KMS-11 (cell line): Measurements from ENCODE around the gene CAPZB.

ENCODE experiments used
- H2AFZ ChIP-seq: fragments of 200-600 bp; sonication (generic); 2 replicates; pipeline ENCODE4 v1.6.1; 2016; ENCODE audit warnings: antibody characterized with exemption, mixed run types, low read depth
- H3K27ac ChIP-seq: fragments of 200-600 bp; sonication (generic); 2 replicates; pipeline ENCODE4 v1.6.1; 2016; ENCODE audit warnings: mild to moderate bottlenecking, mixed run types
- H3K27me3 ChIP-seq: fragments of 200-600 bp; sonication (generic); 2 replicates; pipeline ENCODE4 v1.6.1; 2017; ENCODE audit warnings: mild to moderate bottlenecking, low read depth, mixed run types, moderate library complexity; ENCODE audit not compliant: insufficient read depth
- H3K36me3 ChIP-seq: fragments of 200-600 bp; sonication (generic); 2 replicates; pipeline ENCODE4 v1.6.1; 2017; ENCODE audit warnings: mild to moderate bottlenecking, mixed run types; ENCODE audit not compliant: insufficient read depth
- H3K4me1 ChIP-seq: fragments of 200-600 bp; sonication (generic); 2 replicates; pipeline ENCODE4 v1.6.1; 2016; ENCODE audit warnings: mild to moderate bottlenecking, low read depth, mixed run types; ENCODE audit not compliant: poor library complexity, severe bottlenecking
- H3K4me2 ChIP-seq: fragments of 200-600 bp; sonication (generic); 2 replicates; pipeline ENCODE4 v1.7.0; 2016; ENCODE audit warnings: mild to moderate bottlenecking, mixed run types
- H3K4me3 ChIP-seq: fragments of 200-600 bp; sonication (generic); IDR thresholded peaks from 2 replicates; pipeline ENCODE4 v1.6.1; 2017; ENCODE audit warnings: low read depth, low read length, mixed read lengths; ENCODE audit not compliant: insufficient read depth
- H3K79me2 ChIP-seq: fragments of 200-600 bp; sonication (generic); 2 replicates; pipeline ENCODE4 v1.6.1; 2016; ENCODE audit warnings: low read depth, mixed run types; ENCODE audit not compliant: insufficient read depth
- H3K9ac ChIP-seq: fragments of 200-600 bp; sonication (generic); 2 replicates; pipeline ENCODE4 v1.6.1; 2016; ENCODE audit warnings: mild to moderate bottlenecking, mixed run types
- H4K20me1 ChIP-seq: fragments of 200-600 bp; sonication (generic); 2 replicates; pipeline ENCODE4 v1.6.1; 2016; ENCODE audit warnings: mild to moderate bottlenecking, mixed run types; ENCODE audit not compliant: insufficient read depth
- TF ChIP-seq, protein P1 (sequence below): fragments of 200-600 bp; sonication (generic); conservative IDR thresholded peaks from 2 replicates; pipeline ENCODE4 v1.6.1; 2017; ENCODE audit warnings: low read depth, mild to moderate bottlenecking, antibody characterized with exemption, low read length, moderate library complexity, mixed read lengths

The CAPZB gene

GRCh38 chr1:19424651-19425570 is 60.4 kb downstream of the CAPZB start:
- peaks cover 63% of the 10 kb centered on the region; the same call in 1 of the 2 replicates for H3K79me2 ChIP-seq
- no peaks in the 10 kb centered on the region for H3K36me3 ChIP-seq
- no peak overlapping the region for H3K9ac ChIP-seq
- H3K4me3 ChIP-seq = no peak overlapping the region
- no peak overlapping the region for H3K27ac ChIP-seq
- H3K27me3 ChIP-seq = no peaks in the 10 kb centered on the region
- no peak overlapping the region for H2AFZ ChIP-seq
- H3K4me1 ChIP-seq = no peaks in the 10 kb centered on the region
- TF ChIP-seq, protein P1, sequence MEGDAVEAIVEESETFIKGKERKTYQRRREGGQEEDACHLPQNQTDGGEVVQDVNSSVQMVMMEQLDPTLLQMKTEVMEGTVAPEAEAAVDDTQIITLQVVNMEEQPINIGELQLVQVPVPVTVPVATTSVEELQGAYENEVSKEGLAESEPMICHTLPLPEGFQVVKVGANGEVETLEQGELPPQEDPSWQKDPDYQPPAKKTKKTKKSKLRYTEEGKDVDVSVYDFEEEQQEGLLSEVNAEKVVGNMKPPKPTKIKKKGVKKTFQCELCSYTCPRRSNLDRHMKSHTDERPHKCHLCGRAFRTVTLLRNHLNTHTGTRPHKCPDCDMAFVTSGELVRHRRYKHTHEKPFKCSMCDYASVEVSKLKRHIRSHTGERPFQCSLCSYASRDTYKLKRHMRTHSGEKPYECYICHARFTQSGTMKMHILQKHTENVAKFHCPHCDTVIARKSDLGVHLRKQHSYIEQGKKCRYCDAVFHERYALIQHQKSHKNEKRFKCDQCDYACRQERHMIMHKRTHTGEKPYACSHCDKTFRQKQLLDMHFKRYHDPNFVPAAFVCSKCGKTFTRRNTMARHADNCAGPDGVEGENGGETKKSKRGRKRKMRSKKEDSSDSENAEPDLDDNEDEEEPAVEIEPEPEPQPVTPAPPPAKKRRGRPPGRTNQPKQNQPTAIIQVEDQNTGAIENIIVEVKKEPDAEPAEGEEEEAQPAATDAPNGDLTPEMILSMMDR = no peak
- no peak overlapping the region for H3K4me2 ChIP-seq
- H4K20me1 ChIP-seq = peaks cover 18% of the 10 kb centered on the region; the same call in 1 of the 2 replicates

GRCh38 chr1:19423130-19423529 is 62.2 kb downstream of the CAPZB start:
- no peak overlapping the region for H3K4me2 ChIP-seq
- no peak overlapping the region for H3K9ac ChIP-seq
- peaks cover 51% of the 10 kb centered on the region; the same call in 1 of the 2 replicates for H3K79me2 ChIP-seq
- no peaks in the 10 kb centered on the region for H3K27me3 ChIP-seq
- H4K20me1 ChIP-seq = peaks cover 18% of the 10 kb centered on the region; the same call in 1 of the 2 replicates
- no peaks in the 10 kb centered on the region for H3K4me1 ChIP-seq
- TF ChIP-seq, protein P1 = no peak
- H3K4me3 ChIP-seq = no peak overlapping the region
- H3K27ac ChIP-seq = no peak overlapping the region
- H3K36me3 ChIP-seq = no peaks in the 10 kb centered on the region
- no peak overlapping the region for H2AFZ ChIP-seq

- TF ChIP-seq, protein P1 = no peak
- no peak overlapping the region for H3K27ac ChIP-seq
- peaks cover 8% of the 10 kb centered on the region; the same call in 1 of the 2 replicates for H4K20me1 ChIP-seq
These were observed 64.0 kb downstream of the CAPZB start for GRCh38 chr1:19421365-19421764.

GRCh38 chr1:19420606-19421005 is 64.7 kb downstream of the CAPZB start:
- Histone ChIP-seq H3K4me1 (no peaks in the 10 kb centered on the region), H3K4me2 (no peak overlapping the region), H3K79me2 (peaks cover 45% of the 10 kb centered on the region; the same call in 1 of the 2 replicates), H3K27me3 (no peaks in the 10 kb centered on the region), H3K9ac (no peak overlapping the region), H3K36me3 (no peaks in the 10 kb centered on the region), H2AFZ (no peak overlapping the region), H4K20me1 (peaks cover 6% of the 10 kb centered on the region; the same call in 1 of the 2 replicates), H3K4me3 (no peak overlapping the region), H3K27ac (no peak overlapping the region)
- TF ChIP-seq, protein P1 = no peak

More at GRCh38 chr1:19421365-19421764, 64.0 kb downstream of the CAPZB start:
- H2AFZ ChIP-seq = no peak overlapping the region
- no peaks in the 10 kb centered on the region for H3K27me3 ChIP-seq
- H3K4me1 ChIP-seq = no peaks in the 10 kb centered on the region
- H3K4me2 ChIP-seq = no peak overlapping the region
- H3K36me3 ChIP-seq = no peaks in the 10 kb centered on the region
- peaks cover 43% of the 10 kb centered on the region; the same call in 1 of the 2 replicates for H3K79me2 ChIP-seq
- no peak overlapping the region for H3K9ac ChIP-seq
- no peak overlapping the region for H3K4me3 ChIP-seq
